ENCODE results near the gene HIVEP3. TPM values are rescaled to one million over a fixed set of nuclear protein-coding genes. Genes with fewer than 3 reads are reported as not detected.

Gene HIVEP3
- total RNA-seq, 4 donors from 2014 or later, result 3.2 to 11.0 (median 4.2) TPM

DNA sequence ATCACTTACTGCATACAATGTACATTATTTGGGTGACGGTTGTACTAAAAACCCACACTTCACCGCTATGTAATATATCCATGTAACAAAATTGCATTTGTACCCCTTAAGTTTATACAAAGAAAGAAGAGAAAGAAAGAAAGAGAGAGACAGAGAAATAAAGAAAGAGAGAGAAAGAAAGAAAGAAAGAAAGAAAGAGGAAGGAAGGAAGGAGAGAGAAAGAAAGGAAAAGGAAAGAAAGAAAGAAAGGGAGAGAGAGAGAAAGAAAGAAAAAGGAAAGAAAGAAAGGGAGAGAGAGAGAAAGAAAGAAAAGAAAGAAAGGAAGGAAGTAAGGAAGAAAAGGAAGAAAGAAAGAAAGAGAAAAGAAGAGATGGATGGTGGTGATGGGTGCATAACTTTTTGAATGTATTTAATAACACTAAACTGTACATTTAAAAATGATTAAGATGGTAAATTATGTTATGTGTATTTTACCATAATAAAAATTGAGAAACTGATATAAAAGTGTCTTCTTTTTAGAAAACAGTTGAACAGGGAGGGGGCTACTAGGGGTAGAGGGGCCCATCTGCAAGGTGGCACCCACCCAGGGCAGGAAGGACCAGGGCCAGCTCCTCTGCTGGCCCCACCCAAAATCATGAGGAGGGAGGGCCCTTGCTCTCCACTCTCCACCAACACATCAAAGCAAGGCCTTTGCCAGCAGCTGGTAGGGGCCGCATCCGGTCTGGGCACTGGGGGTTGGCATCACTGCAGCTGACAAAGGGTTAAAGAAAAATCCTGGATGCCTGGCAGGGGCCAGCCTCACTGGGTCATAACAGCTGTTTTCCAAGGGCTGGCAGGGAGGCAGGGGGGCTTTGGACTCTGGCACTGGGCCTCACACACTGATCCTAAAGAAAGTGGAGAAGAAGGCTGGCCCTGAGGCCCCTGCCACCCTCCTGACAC lies 280.4 kb downstream of the HIVEP3 start:
- no peaks in the 10 kb centered on the region for H3K36me3 ChIP-seq
- H3K9me3 ChIP-seq, result no peaks in the 10 kb centered on the region
- H3K4me1 ChIP-seq, result no peaks in the 10 kb centered on the region
- no peaks in the 10 kb centered on the region for H3K27me3 ChIP-seq
- intact Hi-C loops (cut with DNase I), result no loop called here
- DNase-seq, result no peak
- TF ChIP-seq CTCF (IDR thresholded peaks at IDR 0.05) (no peak), POLR2A (IDR thresholded peaks at IDR 0.05) (no peak)
- no peak overlapping the region for H3K27ac ChIP-seq
- no peak overlapping the region for H3K4me3 ChIP-seq
- 80 to 97% methylated on average over 2 to 3 of the region's 4 CpGs for WGBS, 2 donors

DNA sequence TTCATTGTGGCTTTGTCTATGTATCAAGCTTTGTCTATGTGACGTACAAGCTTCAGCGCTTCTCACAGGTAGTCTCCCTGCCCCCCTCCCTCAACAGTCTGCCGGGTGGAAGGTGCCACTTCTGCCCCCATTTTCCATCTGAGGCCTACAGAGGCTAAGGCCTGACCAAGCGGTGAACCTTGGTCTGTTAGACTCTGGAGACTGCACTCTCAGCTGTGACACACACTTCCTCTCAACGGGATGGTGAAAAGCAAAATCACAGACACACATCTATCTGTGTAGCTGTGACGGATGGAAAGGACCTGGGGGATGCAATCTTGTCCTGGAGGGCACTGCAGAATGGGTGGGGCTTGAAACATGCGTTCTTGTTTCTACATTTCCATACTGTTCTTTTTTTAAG lies 281.4 kb downstream of the HIVEP3 start:
- H3K27me3 ChIP-seq, result no peaks in the 10 kb centered on the region
- TF ChIP-seq POLR2A (IDR thresholded peaks at IDR 0.05), result no peak
- no peak for TF ChIP-seq CTCF (IDR thresholded peaks at IDR 0.05)
- 66 to 87% methylated on average over 7 of the region's 7 CpGs for WGBS, 2 donors
- H3K27ac ChIP-seq, result no peak overlapping the region
- no peak overlapping the region for H3K4me3 ChIP-seq
- no peaks in the 10 kb centered on the region for H3K9me3 ChIP-seq
- H3K4me1 ChIP-seq, result no peaks in the 10 kb centered on the region
- DNase-seq, result no peak
- no peaks in the 10 kb centered on the region for H3K36me3 ChIP-seq
- intact Hi-C loops (cut with DNase I), result no loop called here

- WGBS, 2 donors, result 32 to 45% methylated on average over 5 of the region's 5 CpGs
- Histone ChIP-seq H3K27me3 (no peaks in the 10 kb centered on the region), H3K36me3 (no peaks in the 10 kb centered on the region), H3K9me3 (no peaks in the 10 kb centered on the region), H3K4me3 (no peak overlapping the region), H3K27ac (no peak overlapping the region), H3K4me1 (no peaks in the 10 kb centered on the region)
- no peak for TF ChIP-seq CTCF (IDR thresholded peaks at IDR 0.05)
- no peak for DNase-seq
- intact Hi-C loops (cut with DNase I), result no loop called here
These were observed 285.0 kb downstream of the HIVEP3 start for GRCh38 chr1:41633764-41634163.

DNA sequence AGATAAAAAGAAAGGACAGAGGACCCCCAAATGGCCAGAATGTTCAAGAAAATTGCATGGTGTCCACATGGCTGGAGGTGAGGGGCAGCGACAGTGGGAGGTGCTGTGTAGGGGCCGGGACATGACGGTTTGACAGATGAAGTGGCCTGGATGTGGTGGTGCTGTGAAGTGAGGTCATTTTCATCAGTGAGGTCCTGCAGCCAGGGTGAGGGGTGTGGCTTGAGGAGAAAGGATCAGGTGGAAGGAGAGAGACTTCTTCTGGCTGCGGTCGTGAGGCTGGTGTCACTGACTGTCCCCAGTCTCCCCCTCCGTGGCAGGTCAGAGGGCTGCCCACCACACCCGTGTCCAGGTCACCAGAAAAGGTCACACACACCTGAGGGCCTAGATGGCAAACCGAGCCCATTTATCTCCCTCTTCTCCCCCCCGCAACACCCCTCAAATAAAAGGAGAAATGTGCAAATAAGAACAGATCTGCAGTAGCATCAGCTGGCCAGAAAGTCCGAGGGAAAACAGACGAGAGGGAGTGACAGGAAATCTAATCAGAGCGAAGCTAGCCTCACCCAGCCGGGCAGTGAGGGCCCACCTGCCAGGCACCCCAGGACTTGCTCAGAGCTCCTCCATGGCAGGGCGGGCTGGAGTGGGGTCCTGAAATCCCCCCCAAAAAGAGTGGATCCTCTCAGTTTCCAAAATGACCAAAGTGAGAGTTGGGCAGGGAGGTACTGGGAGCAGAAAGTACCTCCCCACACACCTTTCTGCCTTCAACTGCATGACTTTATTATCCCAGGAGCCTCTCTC lies 285.7 kb downstream of the HIVEP3 start:
- intact Hi-C loops (cut with DNase I), result no loop called here
- 85 to 93% methylated on average over 13 to 14 of the region's 14 CpGs for WGBS, 2 donors
- Histone ChIP-seq H3K27me3 (no peaks in the 10 kb centered on the region), H3K4me3 (no peak overlapping the region), H3K27ac (no peak overlapping the region), H3K9me3 (no peaks in the 10 kb centered on the region), H3K4me1 (peaks cover 0 to 4% (median under 1%) of the 10 kb centered on the region in 3 donors), H3K36me3 (no peaks in the 10 kb centered on the region)
- no peak for DNase-seq
- TF ChIP-seq POLR2A (IDR thresholded peaks at IDR 0.05), result no peak
- no peak for TF ChIP-seq CTCF (IDR thresholded peaks at IDR 0.05)

- peaks cover 6 to 14% (median 10%) of the 10 kb centered on the region in 3 donors for H3K4me1 ChIP-seq
- no peak for DNase-seq
- no peaks in the 10 kb centered on the region for H3K9me3 ChIP-seq
- no peaks in the 10 kb centered on the region for H3K36me3 ChIP-seq
- H3K4me3 ChIP-seq, result no peak overlapping the region
- WGBS, 2 donors, result 76 to 90% methylated on average over 6 of the region's 6 CpGs
- no peaks in the 10 kb centered on the region for H3K27me3 ChIP-seq
- intact Hi-C loops (cut with DNase I), result no loop called here
- H3K27ac ChIP-seq, result no peak overlapping the region
- TF ChIP-seq POLR2A (IDR thresholded peaks at IDR 0.05), result no peak
- TF ChIP-seq CTCF (IDR thresholded peaks at IDR 0.05), result no peak
These were observed 286.8 kb downstream of the HIVEP3 start for GRCh38 chr1:41631971-41632370.

Measured in esophagus squamous epithelium (tissue), 5 donors.